GM19397 (cell line): ENCODE measurements around the gene PFKFB4.
"Not testable (repeated sequence)": the region's sequence is repeated elsewhere in the genome, so short reads cannot be mapped to it uniquely, and the experiment has no call there.

Experiments
- ATAC-seq: cut with Tn5 transposase; IDR thresholded peaks from one replicate; pipeline ENCODE4 v1.9.1; 2021; ENCODE audit warnings: mild to moderate bottlenecking, moderate library complexity; ENCODE audit not compliant: unreplicated experiment

The PFKFB4 gene

GRCh38 chr3:48561045-48561736, 4.6 kb upstream of the PFKFB4 start:
- no peak for ATAC-seq

- ATAC-seq: no peak
Measured at GRCh38 chr3:48560648-48561018, 4.0 kb upstream of the PFKFB4 start.

GRCh38 chr3:48558493-48559134, 2.0 kb upstream of the PFKFB4 start:
- no peak for ATAC-seq

GRCh38 chr3:48555949-48556795, 431 bp downstream of the PFKFB4 start:
- ATAC-seq: no peak

GRCh38 chr3:48555231-48555948, 1.2 kb downstream of the PFKFB4 start:
- ATAC-seq: no peak

- no peak for ATAC-seq
Measured at GRCh38 chr3:48553886-48554845, 2.4 kb downstream of the PFKFB4 start.

- no peak for ATAC-seq
Measured at GRCh38 chr3:48553361-48553760, 3.2 kb downstream of the PFKFB4 start.

- ATAC-seq: no peak
Measured at GRCh38 chr3:48552111-48552951, 4.3 kb downstream of the PFKFB4 start.

- not testable (repeated sequence) for ATAC-seq
Measured at GRCh38 chr3:48551651-48552050, 5.0 kb downstream of the PFKFB4 start.

- no peak for ATAC-seq
Measured at GRCh38 chr3:48548729-48549705, 7.6 kb downstream of the PFKFB4 start.

- no peak for ATAC-seq
Measured at GRCh38 chr3:48548126-48548525, 8.5 kb downstream of the PFKFB4 start.

- no peak for ATAC-seq
Measured at GRCh38 chr3:48546203-48546829, 10.3 kb downstream of the PFKFB4 start.

GRCh38 chr3:48544141-48544540, 12.5 kb downstream of the PFKFB4 start:
- ATAC-seq: no peak

GRCh38 chr3:48543271-48543866, 13.2 kb downstream of the PFKFB4 start:
- no peak for ATAC-seq

- ATAC-seq: no peak
Measured at GRCh38 chr3:48538451-48538850, 18.2 kb downstream of the PFKFB4 start.

GRCh38 chr3:48536785-48537184, 19.8 kb downstream of the PFKFB4 start:
- no peak for ATAC-seq

- no peak for ATAC-seq
Measured at GRCh38 chr3:48536116-48536515, 20.5 kb downstream of the PFKFB4 start.
